PC-9 (cell line): ENCODE data around the gene SLC24A1. TPM values are rescaled to one million over a fixed set of nuclear protein-coding genes. Genes with fewer than 3 reads are reported as not detected.

Experiments used
- BruUV-seq: library from RNA; stranded (reverse); fragments of 400-500 nt; replicated peaks from 2 replicates; lab custom pipeline; 2021; lab: Mats Ljungman, UMichigan
- CTCF ChIA-PET: fragments of 300-600 bp; sonication (Branson Sonifier 250); formaldehyde crosslinking; loops from one replicate; lab custom pipeline; 2022; ENCODE audit warnings: antibody characterized with exemption; lab: Charles Lee
- POLR2A ChIA-PET: fragments of 300-600 bp; sonication (Branson Sonifier 250); formaldehyde crosslinking; loops from one replicate; lab custom pipeline; 2022; ENCODE audit warnings: antibody characterized with exemption; ENCODE audit not compliant: unreplicated experiment; lab: Charles Lee
- DNase-seq, 2 experiments: peaks; one replicate each; pipeline versions ENCODE4 v3.0.0 to v3.0.0-alpha.2; 2015 to 2022; ENCODE audit warnings: mixed read lengths in 1 of 2
- H2AFZ ChIP-seq: fragments of 200-600 bp; sonication (generic); 2 replicates; pipeline ENCODE4 v1.8.1; 2017; ENCODE audit warnings: antibody characterized with exemption
- H3F3A ChIP-seq: fragments of 200-600 bp; sonication (generic); 2 replicates; pipeline ENCODE4 v1.8.1; 2017; ENCODE audit warnings: antibody characterized with exemption, mild to moderate bottlenecking, low read depth; ENCODE audit not compliant: insufficient read depth
- H3K27ac ChIP-seq: fragments of 200-600 bp; sonication (generic); 2 replicates; pipeline ENCODE4 v1.6.1; 2016; ENCODE audit warnings: mixed run types
- H3K27me3 ChIP-seq: fragments of 200-600 bp; sonication (generic); 2 replicates; pipeline ENCODE4 v1.6.1; 2016; ENCODE audit warnings: low read depth, mixed run types; ENCODE audit not compliant: insufficient read depth
- H3K36me3 ChIP-seq: fragments of 200-600 bp; sonication (generic); 2 replicates; pipeline ENCODE4 v1.6.1; 2016; ENCODE audit warnings: low read depth, mixed run types
- H3K4me1 ChIP-seq: fragments of 200-600 bp; sonication (generic); replicated peaks from 2 replicates; pipeline ENCODE4 v1.6.1; 2016; ENCODE audit warnings: mixed run types; ENCODE audit not compliant: insufficient read depth
- H3K4me2 ChIP-seq: fragments of 200-600 bp; sonication (generic); 2 replicates; pipeline ENCODE4 v1.6.1; 2017; ENCODE audit warnings: mixed run types
- H3K4me3 ChIP-seq: fragments of 200-600 bp; sonication (generic); 2 replicates; pipeline ENCODE4 v1.6.1; 2016; ENCODE audit warnings: mixed run types
- H3K79me2 ChIP-seq: fragments of 200-600 bp; sonication (generic); 2 replicates; pipeline ENCODE4 v1.6.1; 2017; ENCODE audit warnings: low read depth, mixed run types
- H3K9me2 ChIP-seq: fragments of 200-600 bp; sonication (generic); 2 replicates; pipeline ENCODE4 v1.8.1; 2017; ENCODE audit warnings: mild to moderate bottlenecking; ENCODE audit not compliant: insufficient read depth
- H3K9me3 ChIP-seq: fragments of 200-600 bp; sonication (generic); 2 replicates; pipeline ENCODE4 v1.8.1; 2016; ENCODE audit warnings: low read depth; ENCODE audit not compliant: insufficient read depth
- H4K20me1 ChIP-seq: fragments of 200-600 bp; sonication (generic); 2 replicates; pipeline ENCODE4 v1.8.1; 2017; ENCODE audit not compliant: insufficient read depth
- EZH2 ChIP-seq: fragments of 200-600 bp; sonication (generic); IDR thresholded peaks from 2 replicates; pipeline ENCODE4 v1.8.0; 2017; ENCODE audit warnings: antibody characterized with exemption, low read depth
- intact Hi-C: fragments of 100-400 bp; cut with micrococcal nuclease; formaldehyde crosslinking; loops from one replicate; pipeline ENCODE4 v1.10.0; 2022; ENCODE audit not compliant: unreplicated experiment
- total RNA-seq: library from RNA; stranded (reverse); gene quantifications from 2 replicates; pipeline ENCODE4 v1.2.3, GENCODE V29; 2021
- TF ChIP-seq, protein P1 (sequence below): fragments of 200-600 bp; sonication (generic); conservative IDR thresholded peaks from 2 replicates; pipeline ENCODE4 v1.6.1; 2017; ENCODE audit warnings: mixed run types, antibody characterized with exemption, mild to moderate bottlenecking, moderate library complexity

SLC24A1 gene
- total RNA-seq, 1 experiment from 2014 or later: 22.5 TPM

DNA sequence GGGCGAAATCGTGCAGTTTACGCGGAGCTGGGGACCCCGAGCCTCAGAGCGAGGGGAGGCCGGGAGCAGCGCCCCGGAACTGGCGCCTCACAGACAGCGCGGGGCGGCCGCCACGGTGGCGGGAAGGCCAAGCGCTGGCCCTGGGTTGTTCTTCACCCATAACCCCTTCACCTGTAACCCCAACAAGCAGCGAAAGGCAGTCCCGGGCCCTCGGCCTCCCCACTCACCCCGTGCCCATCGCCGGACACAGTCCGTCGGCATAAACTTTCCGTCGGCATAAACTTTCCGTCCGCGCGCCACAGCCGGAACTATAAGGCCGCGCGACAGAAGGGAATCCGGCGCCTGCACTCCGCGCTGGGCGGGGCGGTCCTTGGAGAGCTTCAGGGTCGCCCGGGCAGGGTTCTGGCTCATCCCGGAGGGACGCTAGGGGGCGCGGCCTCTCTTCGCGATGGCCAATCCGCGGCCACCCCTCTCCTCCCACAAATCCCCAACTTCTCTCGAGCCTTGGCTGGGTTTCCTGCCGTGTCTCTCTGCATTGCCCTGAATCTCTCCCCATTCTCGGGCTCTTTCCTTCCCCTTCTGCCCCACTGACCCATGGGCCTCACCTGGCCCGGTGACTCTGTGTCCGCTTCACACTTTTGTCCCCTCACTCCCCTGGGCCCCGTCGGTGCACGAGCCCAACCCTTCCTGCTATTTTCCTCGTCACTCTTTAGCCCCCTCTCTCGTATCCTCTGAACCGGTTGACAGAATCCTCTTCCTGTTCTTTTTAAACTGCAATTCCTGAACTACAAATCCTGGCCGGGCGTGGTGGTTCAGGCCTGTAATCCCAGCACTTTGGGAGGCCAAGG is 10.6 kb upstream of the SLC24A1 start, which contains the start of gene INTS14:
INTS14 (minus strand) TSS at position 261 of the 848 bp plus-strand sequence. CDS start 3,751 bp downstream, outside the sequence.
- CTCF ChIA-PET: interaction anchor here (0.6 to 0.7 kb wide), 4 partner anchors 12 to 270 kb away, joined by 3 to 7 read pairs (median 5); no protein-coding TSS in a partner anchor
- Histone ChIP-seq H3K4me3 (peak within 1 kb of the TSS; percentile 88), H3K9me3 (no peaks in the 10 kb centered on the region), H3K4me2 (peak within 1 kb of the TSS; percentile 97), H3K27ac (peak within 1 kb of the TSS; percentile 91), H2AFZ (peak within 1 kb of the TSS; percentile 100), H4K20me1 (no peaks in the 10 kb centered on the region; the same call in 1 of the 2 replicates), H3K27me3 (no peaks in the 10 kb centered on the region), H3K4me1 (peaks cover 21% of the 10 kb centered on the region), H3K79me2 (peaks cover 24% of the 10 kb centered on the region), H3K36me3 (no peaks in the 10 kb centered on the region), H3K9me2 (no peaks in the 10 kb centered on the region), H3F3A (peaks cover 5% of the 10 kb centered on the region; the same call in 1 of the 2 replicates)
- DNase-seq: peak; percentile 79 to 97
- intact Hi-C loops: loop anchor here (1.0 to 10.0 kb wide), 5 partner anchors 94 to 884 kb away; partner anchors contain the start of genes DIS3L, DPP8, RAB11A and SNAPC5
- POLR2A ChIA-PET: interaction anchor here (0.6 to 0.8 kb wide), 5 partner anchors 13 to 664 kb away, joined by 3 to 5 read pairs (median 4); no protein-coding TSS in a partner anchor
- no TSS peak for BruUV-seq
- TF ChIP-seq, protein P1, sequence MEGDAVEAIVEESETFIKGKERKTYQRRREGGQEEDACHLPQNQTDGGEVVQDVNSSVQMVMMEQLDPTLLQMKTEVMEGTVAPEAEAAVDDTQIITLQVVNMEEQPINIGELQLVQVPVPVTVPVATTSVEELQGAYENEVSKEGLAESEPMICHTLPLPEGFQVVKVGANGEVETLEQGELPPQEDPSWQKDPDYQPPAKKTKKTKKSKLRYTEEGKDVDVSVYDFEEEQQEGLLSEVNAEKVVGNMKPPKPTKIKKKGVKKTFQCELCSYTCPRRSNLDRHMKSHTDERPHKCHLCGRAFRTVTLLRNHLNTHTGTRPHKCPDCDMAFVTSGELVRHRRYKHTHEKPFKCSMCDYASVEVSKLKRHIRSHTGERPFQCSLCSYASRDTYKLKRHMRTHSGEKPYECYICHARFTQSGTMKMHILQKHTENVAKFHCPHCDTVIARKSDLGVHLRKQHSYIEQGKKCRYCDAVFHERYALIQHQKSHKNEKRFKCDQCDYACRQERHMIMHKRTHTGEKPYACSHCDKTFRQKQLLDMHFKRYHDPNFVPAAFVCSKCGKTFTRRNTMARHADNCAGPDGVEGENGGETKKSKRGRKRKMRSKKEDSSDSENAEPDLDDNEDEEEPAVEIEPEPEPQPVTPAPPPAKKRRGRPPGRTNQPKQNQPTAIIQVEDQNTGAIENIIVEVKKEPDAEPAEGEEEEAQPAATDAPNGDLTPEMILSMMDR: peak; percentile 68
- no peak for TF ChIP-seq EZH2

DNA sequence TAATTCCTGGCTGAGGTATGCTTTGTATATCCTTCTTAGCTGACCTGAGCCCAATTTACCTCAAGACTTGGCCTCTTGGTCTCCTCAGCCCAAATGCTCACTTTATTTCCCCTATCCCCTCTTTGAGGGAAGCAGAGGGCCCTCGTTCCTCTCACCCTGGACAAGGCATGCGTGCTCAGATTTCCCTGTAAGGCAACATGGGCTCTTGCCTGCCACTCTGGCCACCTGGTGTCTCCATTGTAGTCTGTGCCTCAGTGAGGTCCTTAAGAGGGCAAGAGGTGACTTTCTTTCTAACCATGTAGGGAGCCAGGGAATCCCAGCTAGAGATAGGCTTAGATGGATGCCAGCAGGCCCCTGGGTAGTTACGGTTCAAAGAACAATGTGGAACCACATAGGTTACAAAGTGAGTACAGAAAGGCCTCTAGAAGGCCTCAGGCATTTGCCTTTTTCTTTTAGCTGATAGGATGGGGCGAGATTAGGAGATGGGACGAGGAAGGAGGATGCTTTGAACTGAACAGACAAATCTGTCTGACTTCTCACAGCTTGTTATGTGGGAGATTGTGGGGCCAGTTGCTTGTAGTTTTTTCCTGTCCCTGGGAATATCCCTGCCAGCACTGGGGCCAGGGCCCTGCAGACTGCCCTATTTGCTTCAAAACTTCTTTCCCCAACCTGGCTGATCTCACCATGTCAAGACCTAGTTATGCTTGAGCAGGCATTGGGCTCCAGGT is 9.7 kb upstream of the SLC24A1 start:
- CTCF ChIA-PET: no interaction called here
- no peak for DNase-seq
- H3F3A ChIP-seq: peaks cover 5% of the 10 kb centered on the region; the same call in 1 of the 2 replicates
- peaks cover 24% of the 10 kb centered on the region for H3K79me2 ChIP-seq
- no peaks in the 10 kb centered on the region for H3K27me3 ChIP-seq
- H3K4me2 ChIP-seq: peak overlapping the region; percentile 97
- peak overlapping the region; percentile 91 for H3K27ac ChIP-seq
- H3K36me3 ChIP-seq: no peaks in the 10 kb centered on the region
- BruUV-seq: no TSS peak
- intact Hi-C loops: loop anchor here (1.0 to 10.0 kb wide), 5 partner anchors 95 to 883 kb away; partner anchors contain the start of genes DIS3L, DPP8, RAB11A and SNAPC5
- TF ChIP-seq, protein P1: no peak
- TF ChIP-seq EZH2: no peak
- H4K20me1 ChIP-seq: no peaks in the 10 kb centered on the region; the same call in 1 of the 2 replicates
- peak overlapping the region; percentile 88 for H3K4me3 ChIP-seq
- POLR2A ChIA-PET: interaction anchor here (0.6 to 0.8 kb wide), 2 partner anchors 184 to 415 kb away, joined by 3 to 8 read pairs; no protein-coding TSS in a partner anchor
- peak overlapping the region; percentile 100 for H2AFZ ChIP-seq
- no peaks in the 10 kb centered on the region for H3K9me2 ChIP-seq
- peaks cover 21% of the 10 kb centered on the region for H3K4me1 ChIP-seq
- H3K9me3 ChIP-seq: no peaks in the 10 kb centered on the region

DNA sequence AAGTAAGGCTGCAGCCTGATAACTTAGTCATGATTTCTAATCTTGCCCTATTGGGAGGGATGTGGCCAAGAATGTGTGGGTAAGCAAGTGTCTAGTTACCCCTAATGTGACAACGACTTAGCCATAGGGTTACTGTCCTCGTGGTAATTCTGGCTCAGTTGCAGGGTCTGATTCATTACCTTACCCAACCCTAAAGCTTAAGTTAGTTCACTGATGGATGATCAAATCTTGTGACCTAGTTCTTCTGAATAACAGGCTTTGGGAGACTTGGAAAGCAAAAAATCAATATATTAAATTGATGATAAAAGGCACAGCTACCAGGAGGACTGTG is 9.2 kb upstream of the SLC24A1 start:
- Histone ChIP-seq H3K27me3 (no peaks in the 10 kb centered on the region), H3K27ac (no peak overlapping the region), H3F3A (peaks cover 5% of the 10 kb centered on the region; the same call in 1 of the 2 replicates), H3K4me2 (peak overlapping the region; percentile 97), H4K20me1 (no peaks in the 10 kb centered on the region; the same call in 1 of the 2 replicates), H3K9me3 (no peaks in the 10 kb centered on the region), H3K9me2 (no peaks in the 10 kb centered on the region), H3K4me3 (no peak overlapping the region), H3K36me3 (no peaks in the 10 kb centered on the region), H2AFZ (no peak overlapping the region), H3K79me2 (peaks cover 24% of the 10 kb centered on the region), H3K4me1 (peaks cover 21% of the 10 kb centered on the region)
- BruUV-seq: no TSS peak
- ChIA-PET CTCF (no interaction called here), POLR2A (no interaction called here)
- DNase-seq: peak in 1 of 2 experiments; percentile 55
- TF ChIP-seq, protein P1: no peak
- TF ChIP-seq EZH2: no peak
- intact Hi-C loops: loop anchor here (10.0 kb wide), 2 partner anchors 682 to 882 kb away; partner anchors contain the start of genes DIS3L and SNAPC5
